DOHH2 (cell line): ENCODE data around the gene SOST.
"Not testable (repeated sequence)": the region's sequence is repeated elsewhere in the genome, so short reads cannot be mapped to it uniquely, and the experiment has no call there.

ENCODE experiments used
- H3F3A ChIP-seq: fragments of 200-600 bp; sonication (generic), shearing (Covaris generic); 2 replicates; pipeline ENCODE4 v1.6.0; 2016; ENCODE audit warnings: antibody characterized with exemption, mild to moderate bottlenecking; ENCODE audit not compliant: control insufficient read depth, insufficient read depth
- H3K27ac ChIP-seq: fragments of 200-600 bp; sonication (generic); 2 replicates; pipeline ENCODE4 v1.5.1; 2014; ENCODE audit warnings: low read depth, mild to moderate bottlenecking, low read length, moderate library complexity
- H3K27me3 ChIP-seq: fragments of 200-600 bp; sonication (generic); 2 replicates; pipeline ENCODE4 v1.6.1; 2014; ENCODE audit warnings: mild to moderate bottlenecking, low read length, mixed read lengths; ENCODE audit not compliant: control insufficient read depth
- H3K36me3 ChIP-seq: fragments of 200-600 bp; sonication (generic); 2 replicates; pipeline ENCODE4 v1.6.1; 2014; ENCODE audit warnings: mild to moderate bottlenecking, low read length, moderate library complexity, mixed read lengths; ENCODE audit not compliant: control insufficient read depth
- H3K4me1 ChIP-seq: fragments of 200-600 bp; sonication (generic); 2 replicates; pipeline ENCODE4 v1.6.1; 2014; ENCODE audit warnings: mild to moderate bottlenecking, low read length, mixed read lengths; ENCODE audit not compliant: control insufficient read depth
- H3K4me2 ChIP-seq: fragments of 200-600 bp; sonication (generic); 2 replicates; pipeline ENCODE4 v1.6.0; 2014; ENCODE audit warnings: mild to moderate bottlenecking, low read length, moderate library complexity
- H3K4me3 ChIP-seq: fragments of 200-600 bp; sonication (generic); 2 replicates; pipeline ENCODE4 v1.5.1; 2014; ENCODE audit warnings: mild to moderate bottlenecking, low read length, mixed read lengths
- H3K79me2 ChIP-seq: fragments of 200-600 bp; sonication (generic); 2 replicates; pipeline ENCODE4 v1.6.1; 2014; ENCODE audit warnings: mild to moderate bottlenecking, low read length, mixed read lengths; ENCODE audit not compliant: control insufficient read depth
- H3K9me2 ChIP-seq: fragments of 200-600 bp; sonication (generic); replicated peaks from 2 replicates; pipeline ENCODE4 v1.6.1; 2014; ENCODE audit warnings: mild to moderate bottlenecking, low read length, mixed read lengths; ENCODE audit not compliant: control insufficient read depth
- H3K9me3 ChIP-seq: fragments of 200-600 bp; sonication (generic); 2 replicates; pipeline ENCODE4 v1.6.1; 2014; ENCODE audit warnings: antibody characterized with exemption, low read length, mixed read lengths; ENCODE audit not compliant: control insufficient read depth, insufficient read depth
- H4K20me1 ChIP-seq: fragments of 200-600 bp; sonication (generic); 2 replicates; pipeline ENCODE4 v1.6.0; 2014; ENCODE audit warnings: low read depth, mild to moderate bottlenecking, antibody characterized with exemption, low read length, moderate library complexity; ENCODE audit not compliant: control insufficient read depth, insufficient read depth
- EZH2phosphoT487 ChIP-seq: fragments of 200-600 bp; sonication (generic); IDR thresholded peaks from 2 replicates; pipeline ENCODE4 v1.6.1; 2017; ENCODE audit warnings: borderline replicate concordance, mild to moderate bottlenecking, antibody characterized with exemption, low read length, moderate library complexity, mixed read lengths
- TF ChIP-seq, protein P1 (sequence below): fragments of 200-600 bp; sonication (generic); IDR thresholded peaks from one replicate; pipeline ENCODE4 v1.5.1; 2014; ENCODE audit warnings: antibody characterized with exemption, mild to moderate bottlenecking, low read depth, low read length; ENCODE audit not compliant: poor library complexity, severe bottlenecking

SOST gene

DNA sequence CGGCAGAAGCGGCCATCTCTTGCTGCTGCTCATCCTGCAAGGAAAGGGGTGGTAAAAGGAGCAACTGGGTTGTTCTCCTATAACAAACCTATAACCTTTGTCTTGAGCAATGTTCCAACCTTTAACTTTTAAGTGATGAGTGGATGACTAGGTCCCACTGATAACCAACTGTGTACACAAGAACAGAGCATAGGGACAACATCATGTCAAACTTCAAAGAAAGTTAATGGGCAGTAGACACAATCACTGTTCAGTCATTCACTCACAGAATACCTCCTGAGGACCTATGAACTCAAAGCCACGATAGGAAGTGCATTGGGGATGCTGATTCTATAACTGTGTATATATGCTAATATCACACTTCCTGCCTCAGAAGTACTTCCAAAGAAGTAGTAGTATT, 43.3 kb upstream of the SOST start:
- no peak overlapping the region for H3K4me2 ChIP-seq
- no peak overlapping the region for H3K4me3 ChIP-seq
- H3K9me2 ChIP-seq, result no peaks in the 10 kb centered on the region
- peaks cover 23% of the 10 kb centered on the region for H3K27me3 ChIP-seq
- H3K4me1 ChIP-seq, result peaks cover 3% of the 10 kb centered on the region; the same call in 1 of the 2 replicates
- H3K9me3 ChIP-seq, result no peaks in the 10 kb centered on the region
- H4K20me1 ChIP-seq, result no peaks in the 10 kb centered on the region
- TF ChIP-seq, protein P1, sequence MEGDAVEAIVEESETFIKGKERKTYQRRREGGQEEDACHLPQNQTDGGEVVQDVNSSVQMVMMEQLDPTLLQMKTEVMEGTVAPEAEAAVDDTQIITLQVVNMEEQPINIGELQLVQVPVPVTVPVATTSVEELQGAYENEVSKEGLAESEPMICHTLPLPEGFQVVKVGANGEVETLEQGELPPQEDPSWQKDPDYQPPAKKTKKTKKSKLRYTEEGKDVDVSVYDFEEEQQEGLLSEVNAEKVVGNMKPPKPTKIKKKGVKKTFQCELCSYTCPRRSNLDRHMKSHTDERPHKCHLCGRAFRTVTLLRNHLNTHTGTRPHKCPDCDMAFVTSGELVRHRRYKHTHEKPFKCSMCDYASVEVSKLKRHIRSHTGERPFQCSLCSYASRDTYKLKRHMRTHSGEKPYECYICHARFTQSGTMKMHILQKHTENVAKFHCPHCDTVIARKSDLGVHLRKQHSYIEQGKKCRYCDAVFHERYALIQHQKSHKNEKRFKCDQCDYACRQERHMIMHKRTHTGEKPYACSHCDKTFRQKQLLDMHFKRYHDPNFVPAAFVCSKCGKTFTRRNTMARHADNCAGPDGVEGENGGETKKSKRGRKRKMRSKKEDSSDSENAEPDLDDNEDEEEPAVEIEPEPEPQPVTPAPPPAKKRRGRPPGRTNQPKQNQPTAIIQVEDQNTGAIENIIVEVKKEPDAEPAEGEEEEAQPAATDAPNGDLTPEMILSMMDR, result no peak
- TF ChIP-seq EZH2phosphoT487, result no peak
- H3K36me3 ChIP-seq, result no peaks in the 10 kb centered on the region
- H3F3A ChIP-seq, result no peaks in the 10 kb centered on the region
- no peak overlapping the region for H3K27ac ChIP-seq
- no peaks in the 10 kb centered on the region for H3K79me2 ChIP-seq

GRCh38 chr17:43800736-43801135, 42.1 kb upstream of the SOST start:
- H3K27ac ChIP-seq, result no peak overlapping the region
- H3K4me1 ChIP-seq, result peaks cover 3% of the 10 kb centered on the region; the same call in 1 of the 2 replicates
- peaks cover 23% of the 10 kb centered on the region for H3K27me3 ChIP-seq
- H3K4me3 ChIP-seq, result no peak overlapping the region
- H3K9me2 ChIP-seq, result no peaks in the 10 kb centered on the region
- no peaks in the 10 kb centered on the region for H3K36me3 ChIP-seq
- TF ChIP-seq, protein P1, result no peak
- no peak for TF ChIP-seq EZH2phosphoT487
- no peaks in the 10 kb centered on the region for H4K20me1 ChIP-seq
- H3K4me2 ChIP-seq, result no peak overlapping the region
- H3F3A ChIP-seq, result no peaks in the 10 kb centered on the region
- no peaks in the 10 kb centered on the region for H3K79me2 ChIP-seq
- no peaks in the 10 kb centered on the region for H3K9me3 ChIP-seq

GRCh38 chr17:43799047-43799446, 40.5 kb upstream of the SOST start:
- Histone ChIP-seq H3K27ac (no peak overlapping the region), H3K27me3 (peaks cover 21% of the 10 kb centered on the region), H3F3A (no peaks in the 10 kb centered on the region), H3K4me3 (no peak overlapping the region), H3K9me3 (no peaks in the 10 kb centered on the region), H4K20me1 (no peaks in the 10 kb centered on the region), H3K79me2 (no peaks in the 10 kb centered on the region), H3K4me2 (no peak overlapping the region), H3K4me1 (peaks cover 3% of the 10 kb centered on the region; the same call in 1 of the 2 replicates), H3K9me2 (no peaks in the 10 kb centered on the region), H3K36me3 (no peaks in the 10 kb centered on the region)
- TF ChIP-seq EZH2phosphoT487, result no peak
- TF ChIP-seq, protein P1, result no peak

DNA sequence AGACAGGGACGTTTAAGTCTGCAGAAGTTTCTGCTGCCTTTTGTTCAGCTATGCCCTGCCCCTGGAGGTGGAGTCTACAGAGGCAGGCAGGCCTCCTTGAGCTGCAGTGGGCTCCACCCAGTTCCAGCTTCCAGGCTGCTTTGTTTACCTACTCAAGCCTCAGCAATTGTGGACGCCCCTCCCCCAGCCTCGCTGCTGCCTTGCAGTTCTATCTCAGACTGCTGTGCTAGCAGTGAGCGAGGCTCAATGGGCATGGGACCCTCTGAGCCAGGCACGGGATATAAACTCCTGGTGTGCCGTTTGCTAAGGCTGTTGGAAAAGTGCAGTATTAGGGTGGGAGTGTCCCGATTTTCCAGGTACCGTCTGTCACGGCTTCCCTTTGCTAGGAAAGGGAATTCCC, 39.4 kb upstream of the SOST start:
- not testable (repeated sequence) for H3K4me3 ChIP-seq, H3K4me2 ChIP-seq

GRCh38 chr17:43792668-43793067, 34.1 kb upstream of the SOST start:
- not testable (repeated sequence) for H3K9me2 ChIP-seq, H3K4me1 ChIP-seq, H4K20me1 ChIP-seq, H3F3A ChIP-seq, H3K27me3 ChIP-seq, H3K4me3 ChIP-seq, H3K27ac ChIP-seq, H3K4me2 ChIP-seq, H3K79me2 ChIP-seq, H3K36me3 ChIP-seq, H3K9me3 ChIP-seq

More for the DNA sequence above, 39.4 kb upstream of the SOST start:
- H3K27me3 ChIP-seq, result peaks cover 11% of the 10 kb centered on the region
- H3K9me3 ChIP-seq, H3K79me2 ChIP-seq, H3K4me1 ChIP-seq, H3K36me3 ChIP-seq, H3F3A ChIP-seq, H4K20me1 ChIP-seq, H3K9me2 ChIP-seq, H3K27ac ChIP-seq: not testable (repeated sequence)
